HG02938 (cell line): ENCODE results near the gene C14orf93.

Experiments
- ATAC-seq: cut with Tn5 transposase; IDR thresholded peaks from one replicate; pipeline ENCODE4 v1.9.1; 2021; ENCODE audit warnings: mild to moderate bottlenecking, moderate library complexity; ENCODE audit not compliant: unreplicated experiment

C14orf93 gene

DNA sequence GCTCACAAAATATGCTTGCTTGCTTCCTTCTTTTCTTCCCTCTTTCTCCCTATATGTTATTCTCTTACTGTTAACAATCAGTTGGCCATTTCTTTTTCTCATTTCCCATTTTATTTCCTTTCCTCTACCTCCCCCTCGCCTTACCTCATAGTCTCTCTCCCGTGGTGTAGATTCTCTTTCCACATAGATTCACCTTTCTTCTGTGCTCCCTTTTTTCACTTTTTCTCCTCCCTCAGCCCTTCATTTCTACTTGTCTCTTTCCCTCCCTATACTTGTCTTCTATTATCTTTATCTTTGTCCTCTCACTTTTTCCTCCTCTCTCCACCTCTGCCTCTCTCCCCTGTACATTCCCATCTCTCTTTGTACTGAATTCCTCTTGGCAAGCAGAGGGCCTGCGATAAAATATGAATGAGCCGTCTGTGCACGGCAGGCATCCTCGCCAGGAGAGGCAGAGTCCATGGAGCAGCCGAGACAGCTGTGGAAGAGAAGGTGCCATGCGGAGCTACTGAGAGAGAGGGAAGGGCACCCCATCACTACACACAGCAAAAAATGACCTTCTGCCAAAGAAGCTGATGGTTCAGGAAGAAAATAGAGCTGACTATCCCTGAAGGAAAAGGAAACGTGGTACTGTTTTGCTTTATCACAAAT is 12.1 kb downstream of the C14orf93 start:
- no peak for ATAC-seq

DNA sequence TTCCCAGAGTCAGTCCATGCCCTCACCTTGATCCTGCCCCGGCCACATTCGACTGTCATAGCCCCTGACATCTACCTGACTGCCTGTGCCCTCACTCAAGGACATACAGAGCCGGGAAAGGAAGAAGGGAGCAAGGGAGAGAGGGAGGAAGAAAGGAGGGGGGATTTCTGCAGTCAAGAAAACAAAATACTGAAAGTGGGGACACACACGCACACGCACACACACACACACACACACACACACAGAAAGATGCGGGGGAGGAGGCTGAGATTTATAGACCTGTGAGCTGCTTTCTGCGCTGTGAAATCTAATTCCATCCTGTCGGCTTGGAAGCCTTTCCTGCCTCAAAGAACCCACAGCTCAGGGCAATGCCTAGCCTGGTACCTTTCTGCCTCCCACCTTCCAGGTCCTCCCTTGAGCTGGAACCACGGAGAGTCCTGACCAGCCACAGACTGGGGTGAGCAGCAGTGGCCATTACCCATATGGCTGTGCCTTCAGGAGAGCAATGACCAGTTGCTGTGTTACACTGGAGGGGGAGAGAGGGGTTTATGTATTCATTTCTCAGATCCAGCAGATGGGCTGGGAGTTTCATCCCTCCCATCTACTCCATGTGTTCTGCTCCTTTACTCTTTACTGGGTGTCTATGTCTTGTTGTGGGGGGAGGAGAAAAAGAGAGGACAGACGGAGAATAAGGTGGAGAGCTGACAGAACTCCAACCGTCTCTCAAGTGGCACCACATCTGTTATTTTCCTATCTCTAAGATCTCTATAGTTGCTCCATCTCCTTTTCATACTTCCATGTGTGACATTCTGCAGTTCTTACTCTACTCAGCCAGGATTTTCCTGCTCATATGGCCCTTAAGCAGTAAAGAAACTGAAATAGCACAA is 12.9 kb downstream of the C14orf93 start:
- ATAC-seq: no peak

GRCh38 chr14:22995889-22996625 is 13.9 kb downstream of the C14orf93 start:
- no peak for ATAC-seq

- no peak for ATAC-seq
Observed at GRCh38 chr14:22994762-22995275, 15.1 kb downstream of the C14orf93 start.

- ATAC-seq: no peak
Observed at GRCh38 chr14:22993517-22993916, 16.4 kb downstream of the C14orf93 start.

- ATAC-seq: no peak
Observed at GRCh38 chr14:22991852-22992251, 18.1 kb downstream of the C14orf93 start.

GRCh38 chr14:22987291-22987690 is 22.7 kb downstream of the C14orf93 start:
- ATAC-seq: no peak

- ATAC-seq: no peak
Observed at GRCh38 chr14:22986508-22987054, 23.4 kb downstream of the C14orf93 start.

- no peak for ATAC-seq
Observed at GRCh38 chr14:22985894-22986507, 23.9 kb downstream of the C14orf93 start.

DNA sequence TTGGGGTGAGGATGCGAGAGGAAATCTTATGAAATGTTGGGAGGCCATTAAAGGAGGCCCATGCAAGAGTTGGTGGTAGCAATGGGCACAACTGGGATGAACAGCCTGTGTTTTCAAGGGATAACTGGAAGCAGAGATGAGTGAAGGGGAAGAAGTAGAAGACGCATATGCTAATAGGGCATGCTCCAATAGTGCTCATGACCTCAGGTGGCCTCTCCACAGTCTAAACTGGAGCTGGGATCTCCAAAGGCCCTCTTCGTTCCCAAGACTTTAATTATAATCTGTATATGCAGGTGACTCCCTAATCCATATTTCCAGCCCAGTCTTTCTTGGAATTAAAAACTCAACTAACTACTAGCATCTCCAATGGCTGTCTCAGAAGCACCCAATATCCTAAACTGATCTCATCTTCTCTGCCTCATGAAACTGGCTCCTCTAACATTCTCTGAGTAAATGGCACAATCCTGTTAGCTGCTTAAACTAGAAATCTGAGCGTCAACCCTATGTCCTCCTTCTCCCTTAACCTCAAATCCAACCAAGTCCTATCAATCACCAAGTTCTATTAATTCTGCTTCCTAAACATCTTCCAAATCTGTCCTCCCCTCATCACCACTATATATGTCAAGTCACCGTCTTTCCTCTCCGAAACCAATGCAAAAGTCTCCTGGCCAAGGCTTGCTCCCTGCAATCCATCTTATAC is 24.8 kb downstream of the C14orf93 start:
- ATAC-seq: no peak

DNA sequence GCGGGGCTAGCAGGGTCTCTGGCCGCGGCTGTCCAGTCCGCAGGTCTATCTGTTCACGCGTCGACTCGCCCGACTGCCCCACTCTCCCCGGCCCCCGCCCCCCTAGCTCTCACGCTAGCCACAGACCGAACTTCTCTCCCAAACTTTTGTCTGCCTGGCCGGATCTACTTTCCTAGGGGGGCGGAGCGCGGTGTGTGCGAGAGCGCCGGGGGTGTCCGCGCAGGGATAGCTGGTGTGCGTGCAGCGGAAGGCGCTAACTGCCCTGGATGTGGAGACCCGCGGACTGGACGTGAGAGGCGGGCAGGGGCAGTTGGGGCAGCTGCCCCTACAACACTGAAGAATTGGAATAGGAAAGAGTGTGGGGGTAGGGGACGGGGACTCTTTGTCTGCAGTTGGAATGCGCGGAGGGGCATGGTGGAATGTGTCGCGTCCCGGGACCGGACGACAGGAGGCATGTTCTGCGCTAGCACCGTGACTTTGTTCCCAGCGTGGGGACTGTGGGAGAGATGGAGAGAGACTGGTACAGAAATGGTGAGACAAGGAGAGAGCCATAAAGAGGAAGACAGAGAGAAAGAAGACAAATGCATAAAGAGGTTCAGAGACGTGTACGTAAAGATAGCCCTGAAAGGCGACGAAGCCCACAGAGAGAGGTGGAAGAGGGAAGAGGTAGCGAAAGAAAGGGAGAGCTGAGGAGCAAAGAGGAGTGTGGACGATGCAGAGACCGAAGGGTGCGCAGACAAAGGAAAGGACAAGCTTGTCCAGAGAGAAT is 27.3 kb downstream of the C14orf93 start, which contains the start of gene AJUBA:
TSS of gene AJUBA (minus strand) at position 75 of the 769 bp plus-strand sequence. CDS start 285 bp downstream, outside the sequence.
- ATAC-seq: no peak

GRCh38 chr14:22981876-22982476 is 28.0 kb downstream of the C14orf93 start:
- no peak for ATAC-seq

GRCh38 chr14:22981090-22981875 is 28.7 kb downstream of the C14orf93 start:
- no peak for ATAC-seq

DNA sequence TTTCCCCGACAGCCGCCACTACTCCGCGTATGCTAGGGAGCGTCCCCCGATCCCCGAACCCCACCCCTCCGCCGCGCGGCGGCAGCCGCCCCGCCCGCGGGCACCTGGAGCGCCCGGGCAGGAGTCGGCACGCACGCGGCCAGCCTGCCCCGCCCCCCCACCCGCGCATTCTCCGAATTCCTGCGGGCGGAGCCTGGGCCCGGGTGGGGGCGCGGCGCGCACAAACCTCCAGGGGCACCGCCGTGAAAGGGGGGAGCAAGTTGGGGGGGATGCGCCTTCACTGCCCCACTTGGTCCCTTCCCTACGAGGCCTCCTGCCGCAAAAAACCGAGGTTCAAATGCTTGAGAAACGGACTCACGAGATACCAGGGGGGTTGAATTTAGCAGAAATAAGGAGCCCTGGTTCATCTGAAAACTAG is 29.3 kb downstream of the C14orf93 start:
- ATAC-seq: no peak

DNA sequence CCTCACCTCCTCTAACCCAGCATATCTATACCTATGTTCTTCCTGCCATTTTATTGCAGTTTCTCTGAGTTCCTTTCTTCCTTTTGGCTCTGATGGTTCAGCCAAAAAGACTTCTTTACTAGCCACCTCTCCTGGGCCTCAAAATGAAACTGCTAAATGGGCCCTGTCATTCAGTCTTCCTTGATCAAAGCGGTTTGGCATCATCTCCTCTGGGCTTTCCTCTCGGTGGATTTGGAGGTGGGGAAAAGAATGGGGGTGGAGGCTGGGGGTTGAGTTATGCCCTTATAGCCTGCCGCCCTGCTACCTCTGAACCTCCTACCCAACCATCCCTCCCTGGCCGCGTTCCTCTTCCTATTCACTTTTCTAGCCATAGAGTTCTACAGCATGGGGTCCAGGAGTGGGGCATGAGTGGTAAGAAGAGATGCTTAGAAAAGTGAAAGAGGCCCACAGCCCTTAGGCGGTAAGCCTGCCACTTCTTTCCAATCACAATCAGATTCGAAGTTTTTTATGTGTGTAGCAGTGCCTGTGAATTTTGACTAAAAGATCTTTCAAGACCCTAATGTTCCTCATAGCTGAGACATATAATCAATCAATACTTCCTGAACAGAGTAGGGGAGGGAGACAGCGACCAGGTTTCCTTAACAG is 30.1 kb downstream of the C14orf93 start:
- ATAC-seq: no peak

GRCh38 chr14:22978981-22979671 is 30.8 kb downstream of the C14orf93 start:
- no peak for ATAC-seq

DNA sequence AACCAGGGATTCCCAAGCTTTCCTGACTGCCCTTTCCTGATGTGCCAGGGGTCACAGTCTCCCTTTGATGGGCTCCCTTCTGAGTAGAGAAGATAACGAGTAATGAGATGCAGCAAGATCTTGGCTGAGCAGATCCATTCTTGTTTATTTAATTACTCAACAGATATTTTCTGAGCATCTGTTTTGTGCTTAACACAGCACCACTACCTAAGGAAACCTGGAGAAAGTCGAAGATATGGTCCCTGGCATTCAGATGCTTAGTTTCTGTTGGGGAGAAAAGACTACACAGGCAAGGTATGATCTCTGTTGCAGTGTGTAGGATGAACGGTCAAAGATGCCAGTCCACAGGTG is 31.5 kb downstream of the C14orf93 start:
- ATAC-seq: no peak
